ENCODE data around the gene NELFCD.

The NELFCD gene

DNA sequence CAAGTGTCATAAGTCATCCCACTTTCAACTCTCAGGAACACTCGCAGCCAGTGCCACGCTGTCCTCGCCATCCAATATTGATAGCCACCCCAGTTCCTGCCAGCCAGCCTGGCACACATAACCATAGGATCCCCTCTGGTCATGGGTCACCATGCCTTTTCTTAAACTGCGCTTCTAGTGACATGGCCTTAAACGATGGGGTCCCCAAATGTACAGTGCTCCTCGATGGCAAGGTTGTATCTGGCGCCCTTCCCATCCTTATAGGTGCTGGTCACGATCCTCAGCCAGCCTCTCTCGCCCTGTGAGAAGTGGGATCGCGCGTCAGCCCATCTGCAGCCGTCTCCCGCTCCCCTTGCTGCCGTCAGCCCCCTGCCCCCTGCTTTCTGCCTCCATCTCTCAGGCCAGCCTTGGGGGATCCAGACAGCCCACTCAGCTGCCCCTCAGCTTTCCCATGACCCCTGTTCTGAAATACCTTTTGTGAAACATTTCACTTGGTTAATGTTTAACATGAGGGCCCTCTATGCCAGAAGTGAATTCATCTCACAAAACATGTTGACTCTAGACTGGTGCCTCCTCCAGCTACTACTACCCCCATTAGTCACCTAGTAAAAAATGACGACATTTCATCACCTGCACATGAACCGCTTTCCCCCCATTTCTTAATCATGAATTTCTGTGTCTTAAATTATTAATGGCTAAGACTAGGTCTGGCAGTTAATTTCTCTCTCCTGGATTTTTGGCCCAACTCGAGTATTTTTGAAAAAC is 14.6 kb downstream of the NELFCD start:
- DNase-seq: no peak

DNA sequence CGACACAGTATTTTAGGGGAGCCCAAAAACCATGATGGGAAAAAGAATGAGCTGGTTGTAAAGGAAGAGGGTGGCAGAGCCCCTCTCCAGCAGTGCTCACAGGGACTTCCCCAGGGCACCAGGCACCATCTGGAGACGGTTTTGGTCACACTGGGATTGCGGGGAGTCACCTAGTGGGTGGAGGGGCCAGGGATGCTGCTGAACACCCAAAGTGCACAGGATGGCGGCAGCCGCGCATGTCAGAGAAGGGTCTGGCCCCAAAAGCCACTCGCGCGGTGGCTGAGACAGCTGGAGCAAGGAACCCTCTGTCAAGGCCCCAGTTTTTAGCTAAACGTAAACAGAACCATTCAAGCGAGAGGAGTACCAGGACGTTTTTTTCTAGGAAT is 15.2 kb downstream of the NELFCD start:
- no peak for DNase-seq

DNA sequence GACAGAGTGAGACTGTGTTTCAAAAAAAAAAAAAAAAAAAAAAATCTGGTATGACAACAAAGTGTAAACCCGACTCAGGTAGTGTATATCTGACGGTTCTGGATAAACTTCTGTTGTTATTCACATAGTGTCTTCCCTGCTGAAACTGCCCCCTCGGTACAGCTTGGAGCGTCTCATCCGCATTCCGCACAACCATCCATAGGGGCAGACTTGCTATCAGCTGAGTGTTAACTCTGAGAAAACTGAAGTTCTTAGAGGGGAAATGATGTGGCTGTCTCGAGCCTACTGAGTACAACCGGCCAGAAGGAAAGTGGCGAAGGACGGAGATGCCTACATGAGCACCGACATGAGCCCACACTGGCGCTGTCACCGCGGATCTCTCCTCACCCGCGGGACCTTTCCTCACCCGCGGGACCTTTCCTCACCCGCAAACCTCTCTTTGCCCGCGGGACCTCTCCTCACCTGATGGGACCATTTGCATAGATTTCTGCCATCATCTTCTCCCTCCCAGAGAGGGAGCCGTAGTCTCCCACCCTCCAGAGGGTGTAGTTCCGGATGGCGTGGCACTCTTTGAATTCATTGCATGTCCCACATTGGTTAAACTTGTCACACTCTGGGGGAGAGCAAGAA is 16.2 kb downstream of the NELFCD start:
- no peak for DNase-seq

DNA sequence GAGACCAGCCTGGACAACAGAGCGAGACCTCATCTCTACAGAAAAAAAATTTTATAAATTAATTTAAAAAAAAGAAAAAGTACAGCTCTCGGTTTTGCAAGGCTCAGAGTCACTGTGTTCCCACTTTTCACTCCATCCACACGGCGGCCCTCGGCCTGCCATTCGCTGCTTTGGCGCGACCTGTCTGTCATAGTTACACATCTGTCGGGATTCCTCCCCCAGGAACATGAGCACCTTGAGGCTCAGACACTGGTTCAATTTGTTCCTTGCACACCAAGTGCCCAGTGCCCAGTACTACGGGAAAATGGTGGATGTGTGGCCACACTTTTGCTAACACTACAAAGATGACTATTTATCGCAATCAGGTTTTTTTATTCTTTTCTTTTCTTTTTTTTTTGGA is 17.6 kb downstream of the NELFCD start:
- DNase-seq: no peak

DNA sequence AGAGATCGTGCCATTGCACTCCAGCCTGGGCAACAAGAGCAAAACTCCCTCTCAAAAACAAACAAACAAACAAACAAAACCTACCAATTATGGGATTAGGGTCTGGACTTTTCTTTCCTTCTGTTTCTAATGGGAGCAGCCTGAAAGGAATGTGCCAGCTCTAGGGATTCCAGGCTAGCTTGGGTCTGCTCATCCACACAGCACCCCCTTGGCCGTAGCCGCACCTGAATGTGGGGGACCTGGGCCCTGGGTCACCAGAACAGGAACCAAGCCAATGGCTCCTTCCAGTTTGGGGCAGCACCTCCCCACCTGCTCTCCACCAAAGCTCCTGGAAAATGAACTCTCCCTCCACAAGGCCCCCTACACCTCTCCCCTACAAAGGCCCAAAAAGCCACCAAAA is 19.3 kb downstream of the NELFCD start:
- no peak for DNase-seq

DNA sequence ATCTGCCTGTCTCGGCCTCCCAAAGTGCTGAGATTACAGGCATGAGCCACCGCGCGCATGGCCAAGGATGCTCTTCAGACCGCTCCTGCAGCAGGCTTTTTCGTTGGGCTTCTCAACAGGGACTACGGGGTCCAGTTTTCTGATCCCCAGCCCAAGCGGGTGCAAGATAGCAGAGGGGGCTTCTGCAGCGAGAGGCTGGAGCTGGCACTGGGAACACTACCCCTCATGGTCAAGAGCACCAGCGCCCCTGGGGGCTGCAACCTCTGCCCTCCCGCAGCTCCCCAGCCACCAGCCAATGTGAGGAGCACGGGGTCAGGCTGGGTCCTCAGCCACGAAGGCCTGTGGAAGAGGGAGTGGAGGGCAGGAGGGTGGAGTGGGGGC is 20.0 kb downstream of the NELFCD start:
- DNase-seq: no peak

DNA sequence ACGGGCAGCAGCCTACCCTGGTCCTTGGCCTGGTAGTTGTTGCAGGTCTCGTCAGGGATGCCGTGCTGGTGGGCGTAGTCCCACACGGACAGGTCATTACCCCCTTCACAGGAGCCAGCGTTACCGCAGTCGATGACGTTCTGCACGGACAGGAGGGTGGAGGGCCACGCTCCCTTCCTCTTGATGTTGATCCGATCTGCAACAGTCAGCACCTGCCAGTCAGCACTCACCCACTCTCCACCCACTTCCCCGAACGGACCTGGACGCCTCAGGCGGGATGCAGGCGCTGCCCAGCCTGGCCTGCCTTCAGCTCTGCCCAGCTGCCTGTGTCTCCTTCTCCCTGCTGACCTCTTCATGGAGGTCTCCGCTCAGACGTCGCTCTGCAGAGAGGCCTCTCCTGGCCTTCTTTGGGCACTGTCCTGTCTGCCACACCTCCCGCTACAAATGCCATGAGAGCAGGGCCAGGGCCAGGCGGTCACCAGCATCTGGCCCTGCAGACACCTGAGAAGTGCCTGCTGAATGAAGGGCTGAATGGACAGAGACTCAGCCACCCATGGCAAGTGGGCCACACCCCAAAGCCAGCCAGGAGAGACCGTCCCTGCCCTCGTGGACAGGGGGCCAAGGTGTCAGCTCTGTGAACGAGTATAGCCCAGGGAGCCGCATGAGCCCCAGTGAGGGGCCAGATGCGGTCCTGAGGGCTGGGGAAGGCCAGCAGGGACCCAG is 20.6 kb downstream of the NELFCD start:
- no peak for DNase-seq

DNA sequence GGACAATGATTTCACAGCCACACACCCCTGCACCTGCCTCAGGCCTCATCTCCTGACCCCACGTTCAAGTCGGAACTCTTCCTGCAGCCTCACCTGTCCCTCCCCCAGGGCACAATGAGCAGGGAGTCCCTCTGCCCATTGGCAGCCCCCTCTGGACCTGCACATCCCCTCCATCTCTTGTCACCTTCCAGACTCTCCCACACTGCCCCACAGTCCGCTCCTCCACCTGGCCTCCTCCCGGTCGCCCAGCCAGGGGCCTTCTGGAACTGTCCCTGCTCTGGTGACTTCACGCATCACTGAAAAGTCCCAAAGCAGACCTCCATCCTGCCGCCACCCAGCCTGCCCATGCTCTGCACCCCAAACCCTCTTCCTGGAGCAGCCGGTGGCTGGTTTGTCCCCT is 21.3 kb downstream of the NELFCD start:
- no peak for DNase-seq

DNA sequence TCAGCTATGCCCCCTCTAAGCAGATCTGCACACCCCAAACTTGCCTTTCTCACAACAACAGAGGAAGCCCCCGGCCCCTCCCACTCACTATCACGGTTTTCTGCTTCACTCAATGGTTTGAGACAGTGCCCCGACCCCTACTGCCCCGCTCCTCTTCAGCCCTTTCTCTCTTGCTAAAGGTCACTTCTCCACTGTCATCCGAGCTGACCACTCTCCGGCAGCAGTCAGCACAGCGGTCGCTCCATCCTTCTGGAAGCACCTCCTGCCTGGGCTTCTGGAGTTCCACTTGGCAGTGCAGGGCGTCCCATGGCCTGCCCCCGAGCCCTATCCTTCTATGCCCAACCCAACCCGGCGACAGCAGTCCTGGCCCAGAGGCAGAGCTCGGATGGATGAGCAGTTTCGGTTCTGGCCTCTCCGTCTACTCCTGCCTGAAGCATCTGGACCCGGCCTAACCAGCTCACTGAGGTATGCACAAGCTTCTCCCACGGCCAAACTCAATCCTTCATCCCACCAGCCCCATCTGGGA is 21.9 kb downstream of the NELFCD start:
- no peak for DNase-seq

DNA sequence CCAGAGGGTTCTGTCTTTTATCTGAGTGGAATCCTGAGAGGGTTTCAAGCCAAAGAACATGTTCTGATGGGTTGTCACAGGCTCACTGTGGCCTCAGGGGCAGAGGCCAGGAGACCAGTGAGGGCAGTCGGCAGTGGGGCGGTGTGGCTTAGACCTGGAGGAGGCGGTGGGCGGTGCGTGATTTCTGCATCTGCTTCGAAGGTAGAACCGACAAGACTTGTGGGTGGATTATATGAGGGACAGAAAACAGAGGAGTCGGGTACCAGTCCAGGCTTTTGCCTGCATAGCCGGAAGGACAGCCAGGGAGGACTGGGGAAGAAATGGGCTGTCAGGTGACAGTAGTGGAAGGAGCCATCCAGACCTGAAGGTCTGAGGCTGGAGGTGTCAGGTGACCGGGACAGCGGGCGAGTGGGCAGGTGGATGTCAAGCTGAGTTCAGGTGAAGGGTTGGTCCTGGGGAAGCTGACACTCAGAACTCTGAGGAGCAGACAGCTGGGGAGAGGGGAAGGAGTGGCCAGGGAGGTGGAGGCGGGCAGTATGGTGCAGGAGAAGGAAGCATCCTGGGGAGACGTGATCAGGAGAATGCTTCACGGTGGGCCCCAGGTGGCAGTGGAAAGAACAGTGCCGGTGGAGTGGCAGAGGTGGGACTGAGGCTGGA is 22.9 kb downstream of the NELFCD start:
- no peak for DNase-seq

DNA sequence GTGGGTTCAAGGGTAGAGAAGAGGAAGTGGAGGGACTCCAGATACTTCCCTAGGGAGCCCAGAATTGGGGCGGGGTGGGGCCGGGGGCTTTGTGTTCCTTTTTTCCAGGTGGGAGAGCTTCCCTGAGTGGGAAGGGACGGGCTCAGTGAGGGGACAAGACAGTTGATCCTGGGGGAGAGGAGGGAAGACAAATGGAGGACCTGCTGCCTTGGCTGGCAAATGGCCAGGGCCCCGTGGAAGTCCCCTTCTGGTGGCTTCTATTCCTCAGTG is 23.4 kb downstream of the NELFCD start:
- no peak for DNase-seq

DNA sequence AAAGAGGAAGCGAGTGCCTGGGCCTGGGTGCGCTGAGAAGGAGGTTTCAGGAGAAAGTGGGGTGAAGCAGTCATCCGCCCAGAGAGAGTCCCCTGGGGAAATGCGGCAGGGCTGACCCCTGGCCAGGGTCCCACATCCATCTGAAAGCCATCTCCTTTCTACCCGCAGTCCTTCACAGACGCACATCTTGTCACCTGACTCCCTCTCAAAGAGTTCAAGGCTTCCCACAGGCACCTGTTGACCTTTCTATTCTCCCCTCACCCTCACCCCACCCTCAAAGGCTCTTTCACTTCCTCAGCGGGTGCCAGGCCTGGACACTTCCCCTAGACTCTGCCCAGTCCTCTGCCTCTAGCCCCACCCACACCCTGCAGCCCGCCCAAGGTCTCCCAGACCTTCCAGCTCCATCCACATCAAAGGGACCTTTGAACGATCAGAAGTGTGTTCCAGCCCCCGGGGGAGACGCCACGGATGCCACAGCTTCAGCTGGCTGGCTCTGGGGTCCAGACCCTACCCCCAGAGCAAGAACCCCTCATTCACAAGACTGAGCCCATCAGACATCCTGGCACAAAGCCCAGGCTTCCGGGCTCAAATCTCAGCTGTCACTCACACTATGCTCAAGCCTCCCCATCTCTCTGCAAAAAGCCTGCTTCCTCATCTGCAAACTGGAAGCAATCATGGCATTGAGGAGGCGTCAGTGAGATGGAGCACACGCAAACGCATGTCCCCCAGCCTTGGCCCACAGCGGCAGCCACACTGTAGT is 23.9 kb downstream of the NELFCD start:
- no peak for DNase-seq

DNA sequence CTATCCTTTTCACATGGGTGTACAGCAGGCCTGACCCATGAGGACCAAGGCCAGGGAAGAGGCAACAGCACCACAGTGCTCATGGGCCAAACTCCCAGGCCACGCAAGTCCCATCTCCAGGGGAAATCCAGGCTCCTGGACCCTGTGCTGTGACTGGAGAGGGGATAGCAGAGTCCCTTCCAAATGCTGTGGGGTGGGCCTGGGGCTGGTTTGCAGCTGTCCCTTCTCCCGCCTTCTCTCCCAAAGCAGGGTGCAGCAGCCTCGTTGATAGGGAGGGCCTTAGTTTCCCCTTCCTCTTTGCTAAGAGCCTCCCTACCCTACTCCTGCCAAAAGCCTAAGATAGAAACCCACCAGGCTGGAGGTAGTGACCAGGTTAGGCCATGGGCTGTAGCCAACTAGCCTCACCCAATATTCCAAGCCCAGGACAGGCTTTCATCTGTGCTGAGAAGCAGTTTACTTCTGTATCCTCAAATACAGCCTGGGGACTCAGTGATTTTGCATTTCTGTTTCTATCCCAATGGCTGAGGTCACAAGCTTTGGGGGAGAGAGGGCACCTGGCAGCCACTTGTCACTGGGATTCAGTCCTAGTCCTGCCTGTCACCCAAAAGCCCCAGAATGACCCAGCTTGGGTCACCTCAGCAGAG is 24.6 kb downstream of the NELFCD start:
- no peak for DNase-seq

DNA sequence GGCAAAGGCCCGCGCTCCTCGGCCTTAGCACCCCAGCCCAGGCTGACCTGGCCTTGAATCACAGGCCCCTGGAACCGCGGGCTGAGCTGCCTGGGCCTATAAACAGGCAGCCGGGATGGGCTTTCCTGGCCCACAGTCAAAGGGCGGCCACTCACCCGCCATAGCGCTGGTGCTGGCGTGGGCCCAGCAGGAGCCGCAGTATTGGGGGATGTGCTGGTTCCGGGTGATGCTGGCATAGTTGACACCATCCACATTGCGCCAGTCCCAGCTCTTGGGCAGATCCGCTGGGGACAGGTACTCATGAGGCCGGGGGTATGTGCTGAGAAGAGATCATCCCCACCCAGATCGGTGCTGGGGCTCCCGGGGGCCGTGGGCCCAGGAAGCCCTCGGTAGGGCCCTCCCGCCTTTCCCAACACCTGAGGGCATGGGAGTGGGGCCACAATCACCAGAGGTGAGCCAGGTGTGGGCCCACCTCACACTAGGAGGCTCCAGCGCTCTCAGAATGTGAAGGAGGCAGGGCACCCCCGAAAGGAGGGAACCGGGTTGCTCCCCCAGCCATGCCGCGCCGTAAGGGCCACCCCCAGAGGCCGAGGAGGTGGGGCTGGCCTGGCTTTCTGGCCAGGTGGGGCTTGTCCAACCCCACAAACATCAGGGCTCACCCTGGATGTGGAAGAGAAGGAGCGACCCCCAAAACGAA is 25.3 kb downstream of the NELFCD start:
- DNase-seq: no peak

DNA sequence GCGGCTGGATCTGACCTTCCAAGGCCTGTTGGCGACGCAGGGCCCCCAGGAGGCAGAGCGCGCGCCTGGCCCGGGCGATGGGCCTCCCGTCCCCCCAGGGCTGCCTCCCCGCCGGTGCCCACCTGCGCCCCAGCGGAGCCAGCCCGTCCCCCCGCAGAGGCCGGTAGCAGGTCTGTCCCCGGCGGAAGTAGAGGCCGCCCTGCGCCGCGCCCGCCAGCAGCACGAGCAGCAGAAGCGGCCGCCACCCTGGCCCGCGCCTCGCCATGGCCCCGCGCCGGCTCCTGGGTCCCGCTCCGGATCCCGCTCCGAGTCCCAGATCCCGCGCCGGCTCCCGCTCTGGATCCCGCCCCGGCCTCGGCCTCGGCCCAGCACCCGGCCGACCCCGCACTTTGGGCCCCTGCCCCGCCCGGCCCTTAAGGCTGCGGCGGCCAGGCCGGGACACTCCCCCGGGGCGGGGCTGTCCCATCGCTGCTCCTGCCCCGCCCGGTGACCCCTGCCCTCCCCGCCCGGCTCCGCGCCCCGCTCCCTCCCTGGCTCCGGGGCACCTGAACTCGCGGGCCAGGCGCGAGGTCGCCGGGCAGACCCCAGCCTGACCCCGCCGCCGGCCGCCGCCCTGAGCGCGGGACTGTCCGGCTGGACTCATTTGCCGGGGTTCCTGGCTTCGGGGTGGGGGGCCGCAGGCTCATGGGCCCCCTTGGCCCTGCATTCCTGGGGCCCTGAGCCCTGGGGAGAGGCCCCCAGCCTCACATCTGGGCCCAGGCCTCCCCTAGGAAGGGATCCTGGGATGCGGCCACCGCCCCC is 26.0 kb downstream of the NELFCD start, which contains the start of gene CTSZ:
Gene CTSZ, minus strand, starts transcription at position 391 of the 801 bp plus-strand sequence. Its CDS starts 126 bp downstream, at position 265.
- no peak for DNase-seq

DNA sequence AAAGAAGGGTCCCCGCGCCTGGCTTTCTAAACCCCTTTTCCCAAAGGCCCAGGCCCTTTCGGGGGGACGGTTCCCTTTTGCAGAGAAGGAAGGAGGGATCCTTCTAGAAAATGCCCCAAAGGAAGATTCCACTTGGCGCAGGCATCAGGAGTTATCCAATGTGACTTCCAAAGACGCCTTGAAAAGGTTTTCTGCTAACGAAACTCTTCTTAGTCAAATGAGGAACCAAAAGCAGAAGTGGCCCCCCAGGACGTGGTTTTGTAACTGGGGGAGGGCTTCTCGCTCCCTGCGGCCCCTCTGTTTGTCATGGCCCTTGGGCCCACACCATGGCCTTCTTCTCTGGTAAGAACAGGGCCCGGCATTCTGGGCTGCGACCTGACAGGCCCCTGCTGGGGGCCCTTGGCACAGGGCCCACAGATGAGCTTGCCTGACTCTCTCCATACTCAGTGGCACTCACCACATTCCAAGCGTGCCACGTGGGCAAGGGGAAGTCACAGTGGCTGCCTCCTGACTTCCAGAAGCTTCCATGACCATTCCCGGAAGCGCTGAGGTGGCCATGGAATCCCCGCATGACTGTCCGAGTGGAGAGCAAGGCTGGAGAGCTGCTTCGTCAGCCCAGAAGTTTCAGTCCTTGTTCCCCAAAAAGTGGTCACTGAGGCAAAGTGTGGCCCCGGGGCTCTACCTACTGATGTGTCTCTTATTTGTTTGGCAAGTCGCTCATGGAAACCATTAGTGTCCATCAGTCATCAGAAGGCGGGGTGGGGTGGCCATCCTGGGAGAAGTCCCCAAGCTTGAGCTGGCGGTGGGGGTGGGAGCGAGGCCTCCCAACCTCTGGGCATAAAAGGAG is 26.8 kb downstream of the NELFCD start:
- no peak for DNase-seq

DNA sequence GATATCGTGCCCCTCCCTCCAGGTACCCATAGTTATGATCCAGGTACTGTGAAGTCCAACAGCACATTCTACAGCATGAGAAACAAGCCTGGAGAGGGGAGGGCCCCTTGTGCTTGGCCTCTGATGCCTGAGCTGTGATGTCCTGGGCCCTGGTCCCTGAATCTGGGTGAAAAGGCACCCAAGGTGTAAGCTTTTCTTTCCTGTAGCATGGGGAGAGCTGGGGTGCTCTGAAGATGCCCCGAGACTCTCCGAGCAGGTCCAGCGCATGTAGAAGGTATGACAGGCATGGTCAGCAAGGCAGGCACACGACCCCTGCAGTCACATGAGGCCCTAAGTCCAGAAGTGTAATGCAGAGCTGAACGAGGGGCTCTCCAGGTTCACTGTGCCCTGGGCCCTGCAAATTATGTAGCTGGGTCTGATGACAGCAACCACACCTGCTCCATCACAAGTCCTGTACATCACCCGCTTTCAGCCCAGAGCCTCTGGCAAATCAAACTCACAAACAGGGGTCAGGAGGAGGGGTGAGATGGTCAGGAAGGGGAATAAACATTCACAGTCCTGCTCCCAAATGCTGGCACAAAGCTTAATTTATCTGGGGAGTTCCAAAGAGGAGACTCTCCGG is 27.8 kb downstream of the NELFCD start:
- DNase-seq: no peak

DNA sequence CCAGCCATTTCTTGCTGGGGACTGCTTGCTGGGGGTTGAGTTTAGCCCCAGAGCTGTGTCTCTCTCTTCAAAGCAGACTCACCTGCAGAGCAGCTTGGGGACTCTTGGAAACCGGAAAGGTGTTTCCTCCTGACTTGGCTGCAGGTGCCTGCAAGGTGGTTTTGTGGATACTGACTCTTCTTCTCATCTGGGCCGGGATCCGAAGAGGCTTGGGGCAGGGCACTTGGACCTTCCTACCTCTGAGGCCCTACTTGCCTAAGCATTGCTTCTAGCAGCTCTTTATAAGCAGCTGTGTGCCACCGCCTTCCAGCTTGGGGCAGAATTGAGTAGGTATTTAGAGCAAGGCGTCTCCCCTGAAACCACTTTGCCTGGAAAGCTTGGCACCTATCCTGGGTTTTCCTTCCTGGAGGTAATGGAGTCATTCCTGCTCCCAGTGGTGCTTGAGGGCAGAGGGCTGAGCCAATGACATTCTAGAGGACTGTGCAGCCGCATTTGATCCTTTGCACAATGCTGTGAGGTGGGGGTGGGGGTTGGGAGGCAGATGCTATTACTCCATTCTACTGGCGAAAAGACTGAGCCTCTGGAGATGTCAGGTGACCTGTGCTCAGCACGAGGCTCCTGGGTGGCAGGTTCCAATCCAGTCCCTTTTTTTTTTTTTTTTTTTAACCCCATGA is 29.4 kb downstream of the NELFCD start:
- DNase-seq: no peak

Measured in NCI-H1048 (cell line).